ENCODE data around the gene CPNE1. TPM values are rescaled to one million over a fixed set of nuclear protein-coding genes. Genes with fewer than 3 reads are reported as not detected.

The CPNE1 gene
- total RNA-seq, 1 experiment from 2014 or later = 333 TPM

DNA sequence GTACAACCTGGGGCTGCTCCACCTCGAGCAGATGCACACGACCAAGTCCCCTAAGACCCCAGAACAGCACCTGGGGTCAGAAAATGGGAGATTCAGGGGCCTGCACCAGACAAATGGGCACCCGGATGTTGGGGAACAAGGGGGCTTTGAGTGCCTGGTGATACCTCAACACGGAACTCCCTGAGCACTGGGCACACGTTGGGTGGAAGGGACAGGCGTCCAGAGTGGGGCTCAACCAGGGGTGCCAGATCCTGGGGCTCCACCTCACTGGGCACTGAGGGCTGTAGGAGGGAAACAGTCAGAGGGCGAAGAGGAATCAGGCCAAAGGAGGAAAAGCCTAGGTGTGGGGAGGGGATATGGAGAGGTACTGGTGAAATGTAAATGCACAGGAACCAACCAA, 82.6 kb downstream of the CPNE1 start:
- ChIA-PET POLR2A (no interaction called here), CTCF (no interaction called here)
- no peak for TF ChIP-seq ZBTB33 (IDR thresholded peaks at IDR 0.05; ENCODE audit: extremely low read depth, insufficient replicate concordance, low read length)
- TF ChIP-seq MAX (IDR thresholded peaks at IDR 0.05) = no peak
- no peak for TF ChIP-seq CEBPB (IDR thresholded peaks at IDR 0.05; ENCODE audit: low read depth)
- no peak for TF ChIP-seq EZH2phosphoT487 (IDR thresholded peaks at IDR 0.05; ENCODE audit: borderline replicate concordance)
- TF ChIP-seq EZH2 (IDR thresholded peaks at IDR 0.05) = no peak
- no peak for TF ChIP-seq POLR2AphosphoS5 (IDR thresholded peaks at IDR 0.05; ENCODE audit: low read depth, low read length)
- TF ChIP-seq, protein P1, sequence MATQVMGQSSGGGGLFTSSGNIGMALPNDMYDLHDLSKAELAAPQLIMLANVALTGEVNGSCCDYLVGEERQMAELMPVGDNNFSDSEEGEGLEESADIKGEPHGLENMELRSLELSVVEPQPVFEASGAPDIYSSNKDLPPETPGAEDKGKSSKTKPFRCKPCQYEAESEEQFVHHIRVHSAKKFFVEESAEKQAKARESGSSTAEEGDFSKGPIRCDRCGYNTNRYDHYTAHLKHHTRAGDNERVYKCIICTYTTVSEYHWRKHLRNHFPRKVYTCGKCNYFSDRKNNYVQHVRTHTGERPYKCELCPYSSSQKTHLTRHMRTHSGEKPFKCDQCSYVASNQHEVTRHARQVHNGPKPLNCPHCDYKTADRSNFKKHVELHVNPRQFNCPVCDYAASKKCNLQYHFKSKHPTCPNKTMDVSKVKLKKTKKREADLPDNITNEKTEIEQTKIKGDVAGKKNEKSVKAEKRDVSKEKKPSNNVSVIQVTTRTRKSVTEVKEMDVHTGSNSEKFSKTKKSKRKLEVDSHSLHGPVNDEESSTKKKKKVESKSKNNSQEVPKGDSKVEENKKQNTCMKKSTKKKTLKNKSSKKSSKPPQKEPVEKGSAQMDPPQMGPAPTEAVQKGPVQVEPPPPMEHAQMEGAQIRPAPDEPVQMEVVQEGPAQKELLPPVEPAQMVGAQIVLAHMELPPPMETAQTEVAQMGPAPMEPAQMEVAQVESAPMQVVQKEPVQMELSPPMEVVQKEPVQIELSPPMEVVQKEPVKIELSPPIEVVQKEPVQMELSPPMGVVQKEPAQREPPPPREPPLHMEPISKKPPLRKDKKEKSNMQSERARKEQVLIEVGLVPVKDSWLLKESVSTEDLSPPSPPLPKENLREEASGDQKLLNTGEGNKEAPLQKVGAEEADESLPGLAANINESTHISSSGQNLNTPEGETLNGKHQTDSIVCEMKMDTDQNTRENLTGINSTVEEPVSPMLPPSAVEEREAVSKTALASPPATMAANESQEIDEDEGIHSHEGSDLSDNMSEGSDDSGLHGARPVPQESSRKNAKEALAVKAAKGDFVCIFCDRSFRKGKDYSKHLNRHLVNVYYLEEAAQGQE (IDR thresholded peaks at IDR 0.05; ENCODE audit: low read depth) = no peak
- TF ChIP-seq JUND (IDR thresholded peaks at IDR 0.05) = no peak
- no peak for TF ChIP-seq FOSL1 (IDR thresholded peaks at IDR 0.05; ENCODE audit: low read depth)
- no peak for TF ChIP-seq ZNF274 (IDR thresholded peaks at IDR 0.05; ENCODE audit: low read depth, low read length)
- no peak for TF ChIP-seq SRF (IDR thresholded peaks at IDR 0.05; ENCODE audit: low read depth)
- TF ChIP-seq POLR2A (IDR thresholded peaks at IDR 0.05; ENCODE audit: borderline replicate concordance, extremely low read depth, insufficient read depth, insufficient read length) = no peak
- TF ChIP-seq TCF7L2 (IDR thresholded peaks at IDR 0.05; ENCODE audit: borderline replicate concordance, extremely low read depth, insufficient read depth, insufficient read length) = no peak
- no peak for TF ChIP-seq RAD21 (IDR thresholded peaks at IDR 0.05; ENCODE audit: low read depth)

More for the DNA sequence above, 82.6 kb downstream of the CPNE1 start:
- Histone ChIP-seq H3K4me1 (ENCODE audit: control insufficient read depth in 1 of 2, insufficient read depth in 2 of 2, low read length in 2 of 2) (peaks cover 0 to 3% of the 10 kb centered on the region in 2 experiments; a peak in 1 of 4 replicates), H3K4me3 (replicated peaks in 1 of 2; ENCODE audit: low read depth in 1 of 2, low read length in 2 of 2) (no peak overlapping the region), H3K9me3 (ENCODE audit: control insufficient read depth in 1 of 2, insufficient read depth in 1 of 2, low read depth in 1 of 2, low read length in 2 of 2) (no peaks in the 10 kb centered on the region), H3K79me2 (ENCODE audit: insufficient read depth, low read length) (no peaks in the 10 kb centered on the region), H3K4me2 (ENCODE audit: low read length) (no peak overlapping the region), H3K9me2 (ENCODE audit: insufficient read depth) (no peaks in the 10 kb centered on the region), H3K27me3 (ENCODE audit: insufficient read depth, low read length) (no peaks in the 10 kb centered on the region), H3K27ac (ENCODE audit: low read depth, low read length) (no peak overlapping the region), H4K20me1 (ENCODE audit: insufficient read depth) (no peaks in the 10 kb centered on the region), H3K9ac (ENCODE audit: low read length) (no peak overlapping the region), H3K36me3 (ENCODE audit: control insufficient read depth in 1 of 2, insufficient read depth in 2 of 2, low read length in 2 of 2) (no peaks in the 10 kb centered on the region), H2AFZ (ENCODE audit: low read depth, low read length, poor library complexity, severe bottlenecking) (no peak overlapping the region)
- no peak for DNase-seq (ENCODE audit: low read depth, low spot score)
- no TSS peak for BruUV-seq (replicated peaks)
- intact Hi-C loops (cut with micrococcal nuclease) = no loop called here
- RAD21 ChIA-PET (ENCODE audit: low non-redundant PET in 1 of 2, low total read pairs in 2 of 2, uncharacterized antibody in 2 of 2, unreplicated experiment in 2 of 2) = no interaction called here
- no peak for ATAC-seq

Data from HCT116 (cell line).